HEK293T (cell line): Measurements from ENCODE around the gene RUNDC3A.

Experiments
- FOXA1 ChIP-seq: fragments of 450-650 bp; IDR thresholded peaks from 2 replicates; pipeline ENCODE4 v1.6.1; 2016; ENCODE audit warnings: mild to moderate bottlenecking
- FOXK2 ChIP-seq: fragments of 450-650 bp; IDR thresholded peaks from 2 replicates; pipeline ENCODE4 v1.6.1; 2016; ENCODE audit warnings: mild to moderate bottlenecking
- FOXM1 ChIP-seq: fragments of 450-650 bp; IDR thresholded peaks from 2 replicates; pipeline ENCODE4 v1.6.1; 2017; ENCODE audit warnings: mild to moderate bottlenecking, borderline replicate concordance
- L3MBTL2 ChIP-seq: fragments of 450-650 bp; conservative IDR thresholded peaks from 2 replicates; pipeline ENCODE4 v1.6.1; 2016; ENCODE audit warnings: mild to moderate bottlenecking
- PKNOX1 ChIP-seq: fragments of 450-650 bp; IDR thresholded peaks from 2 replicates; pipeline ENCODE4 v1.6.1; 2016
- SP1 ChIP-seq: fragments of 450-650 bp; IDR thresholded peaks from 2 replicates; pipeline ENCODE4 v1.6.1; 2017
- TARDBP ChIP-seq: fragments of 450-650 bp; IDR thresholded peaks from 2 replicates; pipeline ENCODE4 v1.6.1; 2016

GRCh38 chr17:44350733-44351226 is 42.4 kb downstream of the RUNDC3A start:
- no peak for TF ChIP-seq L3MBTL2
- no peak for TF ChIP-seq FOXA1
- TF ChIP-seq FOXK2 = no peak
- TF ChIP-seq FOXM1 = no peak
- no peak for TF ChIP-seq SP1
- TF ChIP-seq TARDBP = no peak
- TF ChIP-seq PKNOX1 = no peak
